ENCODE data around the gene BEND3. TPM values are rescaled to one million over a fixed set of nuclear protein-coding genes. Genes with fewer than 3 reads are reported as not detected.

BEND3 gene
- total and polyA plus RNA-seq, 9 of the 15 experiments (the other 6 are each of a cell fraction or from before 2014, with no cell fraction given) = 0.64 to 8.4 (median 3.3) TPM

DNA sequence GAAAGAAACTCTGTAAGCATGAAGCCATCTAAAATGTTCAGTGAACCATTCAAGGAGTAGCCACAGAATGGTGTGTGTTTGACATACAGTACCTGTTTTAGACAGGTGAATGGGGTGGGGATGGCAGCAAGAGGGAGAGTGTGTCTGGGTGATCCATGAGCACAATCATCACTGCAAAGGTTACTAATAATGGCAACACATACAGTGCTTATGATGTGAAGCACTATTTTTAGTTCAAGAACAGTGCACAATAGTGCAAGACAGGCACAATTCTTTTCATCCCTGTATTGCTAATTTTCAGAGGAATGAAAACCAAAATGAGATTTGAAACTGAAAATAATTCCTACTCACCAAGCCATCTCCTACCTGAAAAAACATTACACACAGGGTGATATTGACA, 14.1 kb downstream of the BEND3 start:
- Histone ChIP-seq H3K4me3 (no peak overlapping the region), H3K9me1 (ENCODE audit: control insufficient read depth, insufficient read depth, low read length) (no peaks in the 10 kb centered on the region), H3K9me3 (replicated peaks; ENCODE audit: control insufficient read depth, insufficient read depth, low read depth, low read length) (no peaks in the 10 kb centered on the region), H3K36me3 (ENCODE audit: control insufficient read depth, insufficient read depth, low read length) (no peaks in the 10 kb centered on the region), H2AFZ (ENCODE audit: low read depth, low read length) (no peak overlapping the region), H3K27me3 (ENCODE audit: control insufficient read depth in 2 of 2, insufficient read depth in 2 of 2, low read length in 2 of 2) (no peaks in the 10 kb centered on the region), H3K79me2 (ENCODE audit: control insufficient read depth, insufficient read depth, low read length) (no peaks in the 10 kb centered on the region), H3K4me1 (replicated peaks in 1 of 2; ENCODE audit: control insufficient read depth in 2 of 2, insufficient read depth in 2 of 2, low read length in 2 of 2) (peaks cover 4 to 5% of the 10 kb centered on the region in 2 experiments; a peak in 2 of 5 replicates), H4K20me1 (replicated peaks; ENCODE audit: control insufficient read depth, insufficient read depth, low read length) (0 out of 2 replicates have a peak, but pooled peaks cover 9% of the 10 kb centered on the region), H3K4me2 (ENCODE audit: insufficient read depth, low read length) (no peak overlapping the region), H3K9ac (ENCODE audit: insufficient read depth in 1 of 2, low read depth in 2 of 2, low read length in 2 of 2) (no peak overlapping the region), H3K27ac (ENCODE audit: extremely low read depth, low read depth, low read length) (no peak overlapping the region)
- BruUV-seq (replicated peaks) = no TSS peak
- TF ChIP-seq HNRNPL (IDR thresholded peaks at IDR 0.05; ENCODE audit: low read depth, low read length) (no peak), ZHX1 (conservative IDR thresholded peaks at IDR 0.05; ENCODE audit: low read length) (no peak), PYGO2 (tag; IDR thresholded peaks at IDR 0.05) (no peak), FOXP1 (CRISPR knock-in tag; IDR thresholded peaks at IDR 0.05) (no peak), PCBP2 (IDR thresholded peaks at IDR 0.05; ENCODE audit: low read depth, low read length, poor library complexity, severe bottlenecking) (no peak), MCM2 (IDR thresholded peaks at IDR 0.05; ENCODE audit: low read depth) (no peak), FOS (IDR thresholded peaks at IDR 0.05; ENCODE audit: extremely low read depth, insufficient read length) (no peak), CHD2 (IDR thresholded peaks at IDR 0.05; ENCODE audit: low read depth, low read length) (no peak), MYBL2 (IDR thresholded peaks at IDR 0.05; ENCODE audit: low read depth) (no peak), MYBL2 (CRISPR knock-in tag; IDR thresholded peaks at IDR 0.05; ENCODE audit: borderline replicate concordance) (no peak), MTF1 (CRISPR knock-in tag; IDR thresholded peaks at IDR 0.05; ENCODE audit: borderline replicate concordance) (no peak)
- TF ChIP-seq, protein P1, sequence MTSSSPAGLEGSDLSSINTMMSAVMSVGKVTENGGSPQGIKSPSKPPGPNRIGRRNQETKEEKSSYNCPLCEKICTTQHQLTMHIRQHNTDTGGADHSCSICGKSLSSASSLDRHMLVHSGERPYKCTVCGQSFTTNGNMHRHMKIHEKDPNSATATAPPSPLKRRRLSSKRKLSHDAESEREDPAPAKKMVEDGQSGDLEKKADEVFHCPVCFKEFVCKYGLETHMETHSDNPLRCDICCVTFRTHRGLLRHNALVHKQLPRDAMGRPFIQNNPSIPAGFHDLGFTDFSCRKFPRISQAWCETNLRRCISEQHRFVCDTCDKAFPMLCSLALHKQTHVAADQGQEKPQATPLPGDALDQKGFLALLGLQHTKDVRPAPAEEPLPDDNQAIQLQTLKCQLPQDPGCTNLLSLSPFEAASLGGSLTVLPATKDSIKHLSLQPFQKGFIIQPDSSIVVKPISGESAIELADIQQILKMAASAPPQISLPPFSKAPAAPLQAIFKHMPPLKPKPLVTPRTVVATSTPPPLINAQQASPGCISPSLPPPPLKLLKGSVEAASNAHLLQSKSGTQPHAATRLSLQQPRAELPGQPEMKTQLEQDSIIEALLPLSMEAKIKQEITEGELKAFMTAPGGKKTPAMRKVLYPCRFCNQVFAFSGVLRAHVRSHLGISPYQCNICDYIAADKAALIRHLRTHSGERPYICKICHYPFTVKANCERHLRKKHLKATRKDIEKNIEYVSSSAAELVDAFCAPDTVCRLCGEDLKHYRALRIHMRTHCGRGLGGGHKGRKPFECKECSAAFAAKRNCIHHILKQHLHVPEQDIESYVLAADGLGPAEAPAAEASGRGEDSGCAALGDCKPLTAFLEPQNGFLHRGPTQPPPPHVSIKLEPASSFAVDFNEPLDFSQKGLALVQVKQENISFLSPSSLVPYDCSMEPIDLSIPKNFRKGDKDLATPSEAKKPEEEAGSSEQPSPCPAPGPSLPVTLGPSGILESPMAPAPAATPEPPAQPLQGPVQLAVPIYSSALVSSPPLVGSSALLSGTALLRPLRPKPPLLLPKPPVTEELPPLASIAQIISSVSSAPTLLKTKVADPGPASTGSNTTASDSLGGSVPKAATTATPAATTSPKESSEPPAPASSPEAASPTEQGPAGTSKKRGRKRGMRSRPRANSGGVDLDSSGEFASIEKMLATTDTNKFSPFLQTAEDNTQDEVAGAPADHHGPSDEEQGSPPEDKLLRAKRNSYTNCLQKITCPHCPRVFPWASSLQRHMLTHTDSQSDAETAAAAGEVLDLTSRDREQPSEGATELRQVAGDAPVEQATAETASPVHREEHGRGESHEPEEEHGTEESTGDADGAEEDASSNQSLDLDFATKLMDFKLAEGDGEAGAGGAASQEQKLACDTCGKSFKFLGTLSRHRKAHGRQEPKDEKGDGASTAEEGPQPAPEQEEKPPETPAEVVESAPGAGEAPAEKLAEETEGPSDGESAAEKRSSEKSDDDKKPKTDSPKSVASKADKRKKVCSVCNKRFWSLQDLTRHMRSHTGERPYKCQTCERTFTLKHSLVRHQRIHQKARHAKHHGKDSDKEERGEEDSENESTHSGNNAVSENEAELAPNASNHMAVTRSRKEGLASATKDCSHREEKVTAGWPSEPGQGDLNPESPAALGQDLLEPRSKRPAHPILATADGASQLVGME (CRISPR knock-in tag; IDR thresholded peaks at IDR 0.05) = no peak
- ChIA-PET CTCF (ENCODE audit: low intra/inter-chr PET ratio) (no interaction called here), POLR2A (no interaction called here)
- no peak for ATAC-seq
- FAIRE-seq = no peak
- intact Hi-C loops (cut with micrococcal nuclease) (no loop called here), in situ Hi-C loops (cut with MboI) (no loop called here)
- DNase-seq (ENCODE audit: extremely low read depth in 1 of 4, low spot score in 3 of 4) = no peak
